NOMO-1 (cell line): ENCODE results near the gene LYPD5.
"Not testable (repeated sequence)": the region's sequence is repeated elsewhere in the genome, so short reads cannot be mapped to it uniquely, and the experiment has no call there.

ENCODE experiments used
- DNase-seq, 2 experiments: peaks; one replicate each; lab custom pipeline; 2025; ENCODE audit not compliant: unreplicated experiment in 2 of 2; lab: John Stamatoyannopoulos, UW

The LYPD5 gene

GRCh38 chr19:43779147-43779819 lies 23.0 kb downstream of the LYPD5 start:
- DNase-seq = no peak

DNA sequence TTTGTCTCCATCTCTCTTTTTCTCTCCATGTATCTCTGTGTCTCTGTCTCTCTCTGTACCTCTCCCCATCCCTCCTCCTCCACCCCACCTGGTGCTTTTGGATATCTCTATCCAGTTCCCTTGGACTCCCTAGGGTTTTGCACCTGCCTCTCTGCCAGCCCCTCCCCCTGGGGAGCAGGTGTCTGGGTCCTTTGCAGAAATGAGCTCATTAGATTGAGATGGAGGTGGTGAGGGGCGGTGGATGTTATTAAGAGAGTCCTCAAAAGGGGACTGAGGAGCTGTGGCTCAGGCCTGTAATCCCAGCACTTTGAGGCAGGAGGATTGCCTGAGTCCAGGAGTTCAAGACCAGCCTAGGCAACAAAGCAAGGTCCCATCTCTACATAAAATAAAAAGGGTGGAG lies 23.6 kb downstream of the LYPD5 start:
- no peak for DNase-seq

DNA sequence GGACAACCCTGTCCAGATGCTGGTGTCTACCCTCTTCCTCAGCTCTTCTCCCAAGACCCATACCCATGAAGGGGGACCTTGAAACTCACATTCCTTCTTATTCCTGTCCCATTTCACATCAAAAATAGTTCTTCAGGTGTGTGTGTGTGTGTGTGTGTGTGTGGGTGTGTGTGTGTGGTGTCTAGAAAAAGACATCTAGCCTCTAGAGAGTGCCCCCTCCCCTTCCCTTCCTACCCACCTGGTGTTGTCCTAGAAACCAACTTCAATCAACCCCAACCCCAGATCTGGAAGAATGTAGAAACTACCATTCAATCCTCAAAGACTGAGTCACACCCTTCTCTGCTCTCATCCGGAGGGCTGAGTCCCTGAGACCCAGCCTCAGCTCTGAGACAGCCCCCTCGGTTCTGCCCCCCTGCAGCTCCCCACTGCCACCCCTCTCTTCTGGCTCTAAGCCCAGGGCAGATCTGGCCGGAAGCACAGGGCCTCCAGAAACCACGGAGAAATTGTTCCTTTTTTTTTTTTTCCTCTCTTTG lies 25.0 kb downstream of the LYPD5 start:
- DNase-seq = peak; percentile 70 to 85

DNA sequence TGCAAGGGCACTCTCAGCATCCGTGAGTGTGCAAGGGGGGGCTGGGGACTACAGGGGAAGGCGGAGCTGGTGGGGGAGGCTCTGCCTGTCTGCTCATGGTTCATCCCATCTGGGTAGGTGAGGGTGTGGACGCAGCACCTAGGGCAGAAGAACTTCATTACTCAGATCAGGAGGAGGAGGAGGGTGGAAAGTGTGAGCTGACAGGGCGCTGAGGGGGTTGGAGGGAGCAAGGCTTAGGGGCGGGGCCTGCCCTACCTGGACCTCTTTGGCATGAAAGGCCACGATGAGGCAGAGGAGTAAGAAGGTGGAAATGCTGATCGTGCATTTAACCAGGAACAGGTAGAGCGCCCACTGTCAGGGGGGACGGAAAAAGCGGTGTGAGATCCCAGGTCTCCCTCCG lies 26.0 kb downstream of the LYPD5 start:
- DNase-seq = no peak

- no peak for DNase-seq
Measured at GRCh38 chr19:43775299-43775890, 26.9 kb downstream of the LYPD5 start.

DNA sequence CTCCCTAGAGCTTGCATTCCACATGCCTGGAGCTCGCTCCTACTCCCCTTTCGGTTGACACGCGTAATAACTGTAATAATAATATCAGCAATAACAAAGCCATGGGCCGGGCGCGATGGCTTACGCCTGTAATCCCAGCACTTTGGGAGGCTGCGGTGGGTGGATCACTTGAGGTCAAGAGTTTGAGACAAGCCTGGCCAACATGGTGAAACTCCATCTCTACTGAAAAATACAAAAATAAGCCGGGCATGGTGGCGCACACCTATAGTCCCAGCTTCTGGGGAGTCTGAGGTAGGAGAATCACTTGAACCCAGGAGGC lies 27.3 kb downstream of the LYPD5 start:
- not testable (repeated sequence) for DNase-seq

- DNase-seq = no peak
Measured at GRCh38 chr19:43774103-43774939, 27.9 kb downstream of the LYPD5 start.

- DNase-seq = no peak
Measured at GRCh38 chr19:43773725-43774102, 28.5 kb downstream of the LYPD5 start.

GRCh38 chr19:43769256-43769655 lies 33.0 kb downstream of the LYPD5 start:
- DNase-seq = no peak

DNA sequence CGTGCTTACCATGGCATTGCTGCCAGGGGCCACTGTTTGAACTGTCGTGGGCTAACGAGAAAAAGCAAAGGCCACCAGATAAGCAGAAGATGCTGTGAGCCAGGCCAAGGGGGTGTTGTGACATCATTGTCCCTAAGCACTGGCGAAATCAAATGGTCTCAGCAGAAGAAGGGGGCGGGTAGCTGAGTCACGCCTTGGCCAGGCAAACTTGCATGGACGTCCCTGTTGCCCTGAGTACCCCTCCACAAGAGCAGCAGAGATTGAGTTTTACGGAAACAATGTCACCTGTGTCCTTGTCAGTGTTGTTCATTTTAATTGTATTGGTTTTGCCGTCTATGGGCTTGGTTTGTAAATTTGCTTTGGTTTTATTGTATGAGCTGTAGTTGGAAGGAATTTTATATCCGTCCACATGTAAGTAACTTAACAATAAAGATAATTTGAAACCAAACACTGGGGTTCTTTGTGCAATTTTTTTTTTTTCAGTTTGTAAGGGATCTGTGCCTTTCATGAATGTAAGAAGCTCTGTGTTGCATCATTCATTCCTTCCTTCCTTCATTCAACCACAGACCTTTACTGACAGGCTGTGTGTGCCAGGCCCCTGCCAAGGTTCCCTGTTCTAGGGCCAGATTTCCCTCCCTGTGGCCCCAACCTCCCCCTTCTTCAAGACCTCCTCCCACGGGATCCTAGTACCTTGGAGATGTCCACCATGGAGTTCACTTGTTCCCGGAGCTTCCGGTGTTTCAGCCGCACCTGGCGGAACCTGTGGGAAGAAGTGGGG lies 33.8 kb downstream of the LYPD5 start:
- peak; percentile 83 to 89 for DNase-seq

- DNase-seq = no peak
Measured at GRCh38 chr19:43767818-43768217, 34.4 kb downstream of the LYPD5 start.

- no peak for DNase-seq
Measured at GRCh38 chr19:43767316-43767715, 34.9 kb downstream of the LYPD5 start.

- DNase-seq = no peak
Measured at GRCh38 chr19:43766755-43767043, 35.5 kb downstream of the LYPD5 start.

- peak; percentile 84 to 87 for DNase-seq
Measured at GRCh38 chr19:43765109-43765876, 37.0 kb downstream of the LYPD5 start.

DNA sequence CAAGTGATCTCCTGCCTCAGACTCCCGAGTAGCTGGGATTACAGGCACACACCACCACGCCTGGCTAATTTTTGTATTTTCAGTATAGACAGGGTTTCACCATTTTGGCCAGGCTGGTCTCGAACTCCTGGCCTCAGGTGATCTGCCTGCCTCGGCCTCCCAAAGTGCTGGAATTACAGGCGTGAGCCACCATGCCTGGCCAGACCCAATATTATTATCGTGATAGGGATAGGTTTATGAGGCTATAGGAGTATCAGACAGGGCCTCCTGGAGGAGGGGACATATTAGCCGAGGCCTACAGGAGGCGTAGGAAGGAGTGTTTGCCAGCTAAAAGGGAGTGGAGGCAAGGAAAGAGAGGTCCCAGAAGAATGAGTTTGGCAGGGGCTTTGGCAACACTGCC lies 37.6 kb downstream of the LYPD5 start:
- not testable (repeated sequence) for DNase-seq

DNA sequence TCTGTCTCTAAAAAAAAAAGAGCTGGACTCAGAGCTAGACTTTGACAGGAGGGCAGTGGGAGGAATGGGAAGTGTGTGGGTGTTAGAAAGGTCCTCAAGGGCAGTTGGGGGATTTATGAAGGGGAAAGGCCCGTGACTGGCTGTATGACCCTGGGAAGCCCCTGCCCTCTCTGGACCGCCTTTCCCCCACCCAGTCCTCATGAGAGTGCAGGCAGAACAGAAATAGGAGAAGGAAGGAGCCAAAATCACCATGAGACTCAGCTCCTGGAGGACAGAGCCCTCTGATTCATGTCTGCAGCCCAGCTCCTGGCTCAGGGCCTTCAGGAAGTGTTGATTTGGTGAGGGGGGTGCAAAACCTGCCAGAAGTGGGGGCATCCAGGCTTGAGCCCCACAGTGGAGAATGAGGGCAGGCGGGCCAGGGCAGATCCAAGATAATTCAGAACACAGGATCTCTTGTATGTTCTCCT lies 38.7 kb downstream of the LYPD5 start:
- DNase-seq = no peak

DNA sequence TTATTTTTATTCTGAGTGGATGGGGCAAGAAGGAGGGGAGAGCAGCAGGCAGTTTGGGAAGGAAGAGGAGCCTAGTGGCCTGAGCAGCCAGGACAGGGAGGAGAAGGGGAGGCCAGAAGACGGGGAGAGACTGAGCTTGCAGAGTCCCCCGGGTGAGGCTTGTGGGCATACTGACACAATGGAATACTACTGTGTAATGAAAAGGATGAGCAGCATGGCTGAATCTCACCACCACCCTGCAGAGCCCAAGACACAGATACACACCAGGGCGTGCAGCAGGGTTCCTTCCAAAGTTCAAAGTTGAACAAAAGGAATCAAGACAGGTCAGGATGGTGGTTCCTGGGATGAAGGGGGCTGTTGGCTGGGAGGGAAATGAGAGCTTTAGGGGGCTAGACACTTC lies 39.4 kb downstream of the LYPD5 start:
- DNase-seq = no peak

DNA sequence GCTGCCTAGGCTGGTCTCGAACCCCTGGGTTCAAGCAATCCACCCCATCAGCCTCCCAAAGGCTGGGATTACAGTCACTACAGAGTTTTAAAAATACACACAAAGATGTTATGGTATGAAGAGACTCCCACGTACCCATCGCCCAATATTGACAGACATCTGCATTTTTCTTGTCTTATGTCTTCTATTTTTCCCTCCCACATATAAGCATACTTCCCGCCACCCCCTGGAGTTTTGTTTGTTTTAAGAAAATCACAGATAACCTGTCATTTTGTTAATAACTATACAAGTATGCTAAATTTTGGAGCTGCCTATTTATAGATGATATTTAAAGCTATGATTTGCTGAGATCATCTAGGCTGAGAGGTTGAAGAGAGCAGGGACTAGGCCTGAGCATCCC lies 41.3 kb downstream of the LYPD5 start:
- no peak for DNase-seq

- DNase-seq = no peak
Measured at GRCh38 chr19:43759515-43759914, 42.7 kb downstream of the LYPD5 start.

DNA sequence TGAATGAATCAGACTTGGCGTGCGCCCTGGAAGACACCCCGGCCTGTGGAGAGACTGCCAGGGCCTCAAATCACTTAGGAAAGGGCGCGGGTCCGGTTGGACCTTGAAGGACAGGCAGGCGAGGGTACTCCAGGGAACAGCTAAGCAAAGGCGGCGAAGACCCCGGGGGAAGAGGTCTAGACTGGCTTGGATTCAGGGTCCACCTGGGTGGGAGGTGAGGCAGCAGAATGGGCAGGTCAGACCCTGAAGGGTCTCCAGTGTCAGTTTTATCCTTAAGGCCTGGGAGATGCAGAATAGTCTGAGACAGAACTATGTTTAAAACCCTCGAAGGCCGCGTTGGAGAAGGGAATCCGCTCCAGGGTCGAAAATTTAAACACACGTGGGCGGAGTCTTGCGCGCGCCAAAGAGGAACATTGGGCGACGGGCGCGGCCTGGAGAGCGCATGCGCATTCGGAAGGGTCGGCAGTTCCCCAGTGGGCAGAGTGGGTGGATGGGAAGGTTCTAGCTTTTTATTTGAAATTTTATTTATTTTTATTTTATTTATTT lies 46.9 kb downstream of the LYPD5 start:
- peak; percentile 78 to 86 for DNase-seq
